NCI-H526 (cell line): ENCODE measurements around the gene RIOK2.

ENCODE experiments used
- DNase-seq, 2 experiments: peaks; one replicate each; lab custom pipeline; 2025; lab: John Stamatoyannopoulos, UW

RIOK2 gene

DNA sequence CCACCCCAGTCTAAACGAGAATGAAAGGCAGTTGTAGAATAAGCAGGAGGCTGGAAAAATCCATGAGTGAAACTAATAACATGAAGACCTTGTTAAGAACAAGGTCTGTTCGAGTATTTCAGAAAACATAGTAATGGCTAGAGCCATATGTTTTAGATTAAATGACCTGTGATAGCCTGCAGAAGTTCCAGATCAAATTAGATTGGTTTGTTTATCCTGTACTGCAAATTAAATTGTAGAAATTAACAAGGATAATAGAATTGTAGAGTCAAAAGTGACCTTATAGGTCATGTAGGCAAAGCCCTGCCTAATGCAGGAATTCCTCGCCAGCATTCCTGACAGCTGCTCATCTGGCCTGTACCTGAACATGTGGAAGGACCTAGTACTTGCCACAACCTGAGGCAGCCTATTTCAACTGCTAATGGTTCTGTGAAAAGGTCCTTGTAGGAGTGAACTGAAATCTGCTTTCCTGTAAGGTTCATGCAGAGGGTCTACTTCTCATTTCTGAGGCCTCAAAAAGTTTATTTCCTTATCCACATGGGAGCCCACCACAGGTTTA, 57.8 kb downstream of the RIOK2 start:
- no peak for DNase-seq

DNA sequence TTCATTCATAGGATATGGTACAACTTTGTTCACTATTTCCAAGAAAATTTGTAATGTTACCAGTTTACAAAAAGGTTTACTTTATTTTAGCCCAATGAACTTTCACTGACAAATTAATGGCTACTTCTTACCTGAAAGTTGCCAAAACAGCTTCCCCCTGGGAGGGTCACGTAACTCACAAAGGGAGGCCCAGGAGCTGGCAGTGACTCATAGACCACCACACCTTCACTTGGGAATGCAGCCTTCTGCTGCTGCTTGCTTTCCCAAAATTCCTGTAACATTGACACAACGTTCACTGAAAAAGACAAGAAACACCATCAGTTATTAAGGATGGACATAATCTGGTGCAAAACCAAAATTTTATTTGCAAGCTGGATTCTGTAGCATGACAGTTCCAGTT, 58.7 kb downstream of the RIOK2 start:
- no peak for DNase-seq

DNA sequence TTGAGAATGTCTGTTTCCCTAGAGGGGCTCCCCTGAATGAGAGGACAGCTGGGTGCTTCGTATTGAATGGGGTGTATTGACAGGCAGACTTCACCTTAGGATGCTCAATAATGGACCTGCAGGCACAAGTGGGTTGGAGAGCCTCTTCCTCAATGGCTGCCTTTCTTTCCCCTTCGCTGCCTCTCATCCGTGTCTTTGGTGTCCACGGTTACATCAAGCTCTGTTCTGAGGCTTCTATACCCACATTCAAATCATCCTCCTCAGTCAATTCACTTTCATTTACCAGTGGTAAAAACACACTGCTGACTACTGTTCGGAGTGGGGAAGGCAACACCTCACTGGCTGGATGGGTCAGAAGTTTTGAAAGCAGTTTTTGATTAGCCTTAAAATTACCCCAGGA, 61.2 kb downstream of the RIOK2 start:
- no peak for DNase-seq

DNA sequence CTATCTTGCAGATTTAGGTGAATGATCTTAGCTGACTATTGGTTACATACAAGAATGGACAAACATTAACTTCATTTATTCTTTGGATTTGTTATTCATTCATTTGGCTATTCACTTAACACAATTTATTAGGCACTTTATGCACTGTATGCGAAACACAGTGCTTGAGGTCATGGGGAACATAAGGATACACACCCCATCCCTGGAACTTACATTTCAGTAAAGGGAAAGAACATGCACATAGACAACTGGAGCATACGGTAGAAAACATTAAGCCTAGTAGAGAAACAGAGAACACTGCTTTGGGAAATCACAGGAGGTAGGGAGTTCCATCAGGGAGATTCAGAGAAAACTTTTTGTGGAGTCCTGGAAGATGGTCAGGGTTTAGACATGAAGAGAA, 62.9 kb downstream of the RIOK2 start:
- no peak for DNase-seq

DNA sequence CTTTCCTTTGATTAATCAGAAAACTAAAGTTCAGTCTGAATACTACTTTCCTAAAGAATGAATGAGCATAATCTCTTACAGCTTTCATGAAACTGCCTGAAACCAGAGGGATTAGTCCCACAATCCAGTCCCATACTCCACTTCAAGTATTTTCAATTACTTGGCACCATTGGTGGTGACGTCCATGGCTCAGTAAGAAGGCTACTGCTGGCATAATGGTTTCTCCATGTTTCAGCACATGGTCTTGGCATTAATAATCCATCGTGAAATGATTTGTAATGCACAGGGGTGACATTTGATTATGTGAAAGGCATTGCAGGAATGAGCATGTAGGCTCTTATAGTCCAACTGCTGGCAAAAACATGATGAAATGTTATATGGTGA, 64.0 kb downstream of the RIOK2 start:
- DNase-seq, result no peak

DNA sequence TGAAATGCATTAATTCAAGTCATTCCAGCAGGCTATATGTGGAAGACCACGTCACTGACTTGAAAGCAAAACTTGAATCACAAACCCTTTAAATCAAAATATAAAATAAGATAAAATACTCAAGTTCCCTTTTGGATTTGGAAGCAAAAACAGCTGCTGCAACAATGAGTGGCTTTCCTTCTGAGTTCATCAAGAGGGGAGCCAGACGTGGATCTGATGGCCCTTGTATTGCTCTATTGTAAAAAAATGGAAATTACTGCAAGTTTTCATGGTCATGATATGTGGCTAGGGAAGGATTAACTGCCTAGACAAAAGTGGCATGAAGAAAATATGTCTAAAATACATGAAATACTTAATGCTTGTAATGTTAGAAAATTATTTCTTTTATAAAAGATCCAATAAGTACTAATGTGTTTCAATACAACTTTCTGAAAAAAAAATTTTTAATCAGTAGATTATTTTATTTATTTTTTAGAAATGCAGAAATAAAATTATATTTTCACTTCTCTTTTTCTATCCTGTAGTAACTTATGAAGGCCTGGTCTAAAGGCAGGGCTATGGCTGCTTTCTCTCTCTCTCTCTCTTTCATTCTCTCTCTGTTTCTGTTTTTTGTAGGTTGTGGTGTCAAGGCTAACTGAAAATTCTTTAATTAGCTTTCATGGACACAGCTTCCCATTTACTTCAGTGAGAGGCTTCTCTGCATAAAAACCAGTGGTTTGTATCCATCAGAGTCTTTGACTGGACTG, 64.6 kb downstream of the RIOK2 start:
- no peak for DNase-seq

DNA sequence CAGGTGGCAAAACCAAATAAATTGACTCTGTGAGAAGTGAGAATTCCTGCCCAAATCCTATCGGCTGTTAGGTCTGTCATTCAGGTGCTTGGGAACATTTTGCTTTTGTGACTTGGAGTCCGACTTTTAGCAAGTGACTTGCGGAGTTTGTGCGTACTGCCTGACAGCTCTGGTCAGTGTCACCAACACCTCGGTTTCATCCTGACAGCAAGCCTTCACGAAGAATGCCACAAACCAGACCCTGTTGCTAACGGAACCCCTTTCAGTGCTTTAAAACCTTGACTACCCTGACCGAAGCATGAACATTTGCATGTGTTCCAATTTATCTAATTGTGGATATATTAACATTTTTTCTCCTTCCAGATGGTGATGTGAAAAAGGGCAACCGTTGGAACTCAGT, 67.1 kb downstream of the RIOK2 start:
- no peak for DNase-seq

DNA sequence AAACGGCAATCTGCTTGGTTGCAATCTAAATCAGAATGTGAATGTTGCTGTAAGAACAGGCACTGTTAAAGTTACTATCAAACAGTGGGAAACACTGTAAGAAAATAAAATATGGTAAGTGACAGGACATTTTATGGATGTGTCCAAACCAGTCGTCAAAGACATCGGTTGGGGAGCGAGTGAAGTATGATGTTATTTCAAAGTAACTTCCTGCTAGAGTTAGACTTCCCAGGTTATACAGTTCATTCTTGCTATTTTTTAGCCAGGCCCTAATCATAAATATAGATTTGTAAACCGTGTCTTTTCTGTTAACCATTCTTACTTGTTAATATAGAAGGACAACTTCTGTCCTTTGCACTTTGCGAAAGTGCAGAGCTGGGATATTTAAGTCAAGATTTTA, 70.8 kb downstream of the RIOK2 start:
- DNase-seq, result no peak

DNA sequence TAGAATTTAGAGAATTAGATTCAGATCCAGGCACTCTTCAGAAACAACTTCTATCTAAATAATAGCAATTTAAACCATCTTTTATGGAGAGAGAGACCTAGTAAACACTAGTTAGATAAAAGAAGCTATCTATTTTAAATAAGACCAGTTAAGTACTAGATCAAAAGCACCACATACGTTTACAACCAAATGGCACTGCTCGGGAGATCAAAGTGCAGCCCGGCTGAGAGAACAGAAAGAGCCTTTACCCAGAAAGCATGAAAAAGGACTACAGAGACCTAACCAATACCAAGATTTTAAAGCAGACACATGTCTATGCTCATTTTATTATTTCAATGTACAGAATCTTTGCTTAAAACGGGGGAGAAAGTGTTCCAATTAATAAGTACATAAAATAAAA, 71.4 kb downstream of the RIOK2 start:
- DNase-seq, result peak in 1 of 2 experiments; percentile 11

DNA sequence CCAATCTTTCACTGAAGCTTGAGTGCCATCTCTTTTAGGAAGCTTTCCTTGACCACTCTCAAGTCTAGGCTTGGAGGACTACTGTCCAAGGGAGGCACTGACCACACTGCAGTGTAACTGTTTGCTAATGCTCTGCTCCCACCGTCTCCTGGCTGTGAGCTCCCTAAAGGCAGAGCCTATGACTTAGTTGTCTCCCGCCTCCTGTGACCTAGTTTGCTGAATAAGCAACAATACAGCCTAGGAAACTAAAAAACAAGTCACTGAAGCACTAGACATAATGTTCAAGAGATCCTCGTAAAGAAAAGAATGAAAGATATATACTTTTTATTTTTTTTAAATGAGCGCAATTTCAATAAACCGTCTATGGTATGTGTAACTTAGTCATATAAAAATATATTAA, 72.0 kb downstream of the RIOK2 start:
- DNase-seq, result no peak
